NB4 (cell line): Measurements from ENCODE around the gene DSEL.

Experiments used
- POLR2A ChIP-seq: IDR thresholded peaks from 2 replicates; pipeline ENCODE4 v1.6.1; 2011; ENCODE audit warnings: mild to moderate bottlenecking; ENCODE audit not compliant: insufficient read length; ENCODE audit errors: extremely low read depth
- TF ChIP-seq, protein P1 (sequence below): IDR thresholded peaks from one replicate; pipeline ENCODE4 v1.5.1; 2012; ENCODE audit warnings: low read depth, low read length
- TF ChIP-seq, protein P2 (sequence below): IDR thresholded peaks from 2 replicates; pipeline ENCODE4 v1.6.1; 2011; ENCODE audit warnings: low read depth, low read length

DNA sequence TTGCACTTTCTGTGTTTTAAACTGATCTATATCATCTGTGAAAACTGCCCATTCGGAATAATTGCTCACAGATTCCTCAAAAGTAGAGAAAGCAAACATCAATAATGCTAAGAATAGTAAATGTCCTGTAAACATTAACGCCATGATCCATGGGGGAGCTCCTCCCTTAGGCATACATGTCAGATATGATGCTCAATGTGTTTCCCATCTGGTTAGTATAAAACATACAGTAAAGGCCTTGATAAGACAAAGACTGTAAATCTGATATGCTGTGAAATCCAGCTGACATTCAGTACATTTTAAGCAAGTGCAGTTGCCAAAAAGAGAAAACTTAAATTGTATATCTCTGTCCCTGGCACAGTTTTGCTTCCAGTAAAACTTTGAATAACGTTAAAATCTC lies 2.1 kb downstream of the DSEL start:
- TF ChIP-seq, protein P1, sequence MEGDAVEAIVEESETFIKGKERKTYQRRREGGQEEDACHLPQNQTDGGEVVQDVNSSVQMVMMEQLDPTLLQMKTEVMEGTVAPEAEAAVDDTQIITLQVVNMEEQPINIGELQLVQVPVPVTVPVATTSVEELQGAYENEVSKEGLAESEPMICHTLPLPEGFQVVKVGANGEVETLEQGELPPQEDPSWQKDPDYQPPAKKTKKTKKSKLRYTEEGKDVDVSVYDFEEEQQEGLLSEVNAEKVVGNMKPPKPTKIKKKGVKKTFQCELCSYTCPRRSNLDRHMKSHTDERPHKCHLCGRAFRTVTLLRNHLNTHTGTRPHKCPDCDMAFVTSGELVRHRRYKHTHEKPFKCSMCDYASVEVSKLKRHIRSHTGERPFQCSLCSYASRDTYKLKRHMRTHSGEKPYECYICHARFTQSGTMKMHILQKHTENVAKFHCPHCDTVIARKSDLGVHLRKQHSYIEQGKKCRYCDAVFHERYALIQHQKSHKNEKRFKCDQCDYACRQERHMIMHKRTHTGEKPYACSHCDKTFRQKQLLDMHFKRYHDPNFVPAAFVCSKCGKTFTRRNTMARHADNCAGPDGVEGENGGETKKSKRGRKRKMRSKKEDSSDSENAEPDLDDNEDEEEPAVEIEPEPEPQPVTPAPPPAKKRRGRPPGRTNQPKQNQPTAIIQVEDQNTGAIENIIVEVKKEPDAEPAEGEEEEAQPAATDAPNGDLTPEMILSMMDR, result no peak
- TF ChIP-seq, protein P2, sequence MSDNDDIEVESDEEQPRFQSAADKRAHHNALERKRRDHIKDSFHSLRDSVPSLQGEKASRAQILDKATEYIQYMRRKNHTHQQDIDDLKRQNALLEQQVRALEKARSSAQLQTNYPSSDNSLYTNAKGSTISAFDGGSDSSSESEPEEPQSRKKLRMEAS, result no peak
- no peak for TF ChIP-seq POLR2A
